GM06990 (cell line): ENCODE data around the gene DOCK9.

Experiments used
- DNase-seq: peaks from one replicate; pipeline ENCODE4 v3.0.0-alpha.2; 2011; ENCODE audit not compliant: insufficient read length; ENCODE audit errors: extremely low read depth
- H3K27me3 ChIP-seq: replicated peaks from 2 replicates; pipeline ENCODE4 v1.6.0; 2011; ENCODE audit warnings: low read length; ENCODE audit not compliant: control insufficient read depth, insufficient read depth
- H3K36me3 ChIP-seq: 2 replicates; pipeline ENCODE4 v1.5.1; 2011; ENCODE audit warnings: low read length; ENCODE audit not compliant: control insufficient read depth, insufficient read depth
- H3K4me3 ChIP-seq: replicated peaks from 2 replicates; pipeline ENCODE4 v1.5.1; 2011; ENCODE audit warnings: low read depth, mild to moderate bottlenecking, control low read depth, low read length
- CTCF ChIP-seq: IDR thresholded peaks from 2 replicates; pipeline ENCODE4 v1.5.1; 2011; ENCODE audit warnings: low read length, control low read depth, mild to moderate bottlenecking, inconsistent platforms; ENCODE audit not compliant: insufficient read depth, poor library complexity, severe bottlenecking

DOCK9 gene

GRCh38 chr13:98796191-98796590 is 181.7 kb downstream of the DOCK9 start:
- no peak for DNase-seq
- no peak overlapping the region for H3K4me3 ChIP-seq
- no peaks in the 10 kb centered on the region for H3K27me3 ChIP-seq
- no peaks in the 10 kb centered on the region for H3K36me3 ChIP-seq
- TF ChIP-seq CTCF: no peak

GRCh38 chr13:98795220-98795619 is 182.6 kb downstream of the DOCK9 start:
- no peak for TF ChIP-seq CTCF
- Histone ChIP-seq H3K4me3 (no peak overlapping the region), H3K27me3 (no peaks in the 10 kb centered on the region)

GRCh38 chr13:98794498-98794897 is 183.4 kb downstream of the DOCK9 start:
- no peaks in the 10 kb centered on the region for H3K36me3 ChIP-seq
- no peak for TF ChIP-seq CTCF
- no peaks in the 10 kb centered on the region for H3K27me3 ChIP-seq
- no peak for DNase-seq
- no peak overlapping the region for H3K4me3 ChIP-seq

More at GRCh38 chr13:98795220-98795619, 182.6 kb downstream of the DOCK9 start:
- H3K36me3 ChIP-seq: no peaks in the 10 kb centered on the region
- DNase-seq: no peak

GRCh38 chr13:98792785-98793495 is 184.9 kb downstream of the DOCK9 start:
- Histone ChIP-seq H3K27me3 (no peaks in the 10 kb centered on the region), H3K4me3 (no peak overlapping the region), H3K36me3 (no peaks in the 10 kb centered on the region)
- DNase-seq: no peak
- TF ChIP-seq CTCF: no peak

GRCh38 chr13:98792321-98792720 is 185.5 kb downstream of the DOCK9 start:
- no peaks in the 10 kb centered on the region for H3K27me3 ChIP-seq
- no peak for TF ChIP-seq CTCF
- no peaks in the 10 kb centered on the region for H3K36me3 ChIP-seq
- DNase-seq: no peak
- no peak overlapping the region for H3K4me3 ChIP-seq

- Histone ChIP-seq H3K4me3 (no peak overlapping the region), H3K27me3 (no peaks in the 10 kb centered on the region), H3K36me3 (no peaks in the 10 kb centered on the region)
- no peak for DNase-seq
- TF ChIP-seq CTCF: no peak
Observed at GRCh38 chr13:98791611-98792010, 186.3 kb downstream of the DOCK9 start.
